ENCODE data around the gene HAND2.

- TF ChIP-seq CTCF (IDR thresholded peaks at IDR 0.05; ENCODE audit: insufficient read depth, low read depth, low read length) (no peak), EZH2 (IDR thresholded peaks at IDR 0.05; ENCODE audit: insufficient read depth, low read length) (no peak)
Measured at GRCh38 chr4:173526027-173526482, 4.0 kb downstream of the HAND2 start.
